HT-29 (cell line): ENCODE measurements around the gene GSS. TPM values are rescaled to one million over a fixed set of nuclear protein-coding genes. Genes with fewer than 3 reads are reported as not detected.

Source experiments
- DNase-seq: peaks from one replicate; pipeline ENCODE4 v3.0.0-alpha.2; 2015; ENCODE audit warnings: low spot score
- total RNA-seq: library from RNA; depleted of rRNA; stranded (reverse); fragments of >200 nt; shearing (Covaris generic); gene quantifications from 2 replicates; pipeline ENCODE4 v1.2.3, GENCODE V29; 2014; rRNA removed

GSS gene
- total RNA-seq: 80.8 and 88.6 TPM in 2 replicates

DNA sequence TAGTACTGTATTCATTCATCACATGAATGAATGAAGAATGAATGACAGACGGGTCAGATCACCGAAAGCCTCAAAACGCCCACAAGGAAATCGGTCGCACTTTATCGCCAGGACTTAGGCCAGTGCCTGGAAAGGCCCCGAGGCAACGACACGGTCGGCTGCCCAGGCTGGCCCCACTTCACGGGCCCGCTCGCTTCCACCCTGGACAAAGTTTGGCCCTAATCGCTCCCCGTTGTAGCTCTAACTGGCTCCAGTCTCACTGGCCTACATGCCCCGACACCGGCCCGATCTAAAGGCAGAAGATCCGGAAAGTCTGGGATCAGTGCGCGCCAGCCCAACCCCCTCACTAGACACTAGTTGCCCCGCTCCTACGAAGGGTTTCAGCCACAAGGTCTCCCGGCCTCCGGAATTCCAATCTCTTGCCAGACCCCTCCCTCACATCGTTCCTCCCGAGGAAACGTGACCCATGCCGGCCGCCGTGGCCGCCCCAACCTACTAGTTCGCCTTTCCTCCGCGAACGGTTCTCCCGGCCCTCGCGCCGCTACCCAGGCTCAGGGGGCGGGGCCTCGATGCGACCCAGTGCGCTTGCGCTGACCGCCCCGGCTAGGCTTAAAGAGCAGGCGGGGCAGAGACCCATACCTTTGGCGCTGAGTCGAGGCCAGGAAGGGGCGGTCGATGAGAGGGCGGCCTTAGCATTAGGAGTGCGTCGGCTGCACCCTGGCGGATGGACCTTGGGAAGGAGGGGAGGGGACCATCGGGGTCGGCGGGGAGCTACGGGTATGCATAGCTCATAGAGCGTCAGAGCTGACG lies at the start of gene GSS, which contains the start of gene MYH7B:
Gene GSS (minus strand): TSS at position 576 of the 810 bp plus-strand sequence. CDS start 3,954 bp downstream, outside the sequence.
Gene MYH7B (plus strand): TSS at position 638 of the 810 bp plus-strand sequence. CDS start 22,138 bp downstream, outside the sequence.
- DNase-seq: peak; percentile 99

GRCh38 chr20:35004749-35005462 lies 49.3 kb upstream of the GSS start:
- no peak for DNase-seq

- no peak for DNase-seq
These were observed 48.6 kb upstream of the GSS start for GRCh38 chr20:35004051-35004725.

GRCh38 chr20:35003211-35004031 lies 47.8 kb upstream of the GSS start:
- no peak for DNase-seq

GRCh38 chr20:35002426-35003210 lies 47.0 kb upstream of the GSS start:
- no peak for DNase-seq

DNA sequence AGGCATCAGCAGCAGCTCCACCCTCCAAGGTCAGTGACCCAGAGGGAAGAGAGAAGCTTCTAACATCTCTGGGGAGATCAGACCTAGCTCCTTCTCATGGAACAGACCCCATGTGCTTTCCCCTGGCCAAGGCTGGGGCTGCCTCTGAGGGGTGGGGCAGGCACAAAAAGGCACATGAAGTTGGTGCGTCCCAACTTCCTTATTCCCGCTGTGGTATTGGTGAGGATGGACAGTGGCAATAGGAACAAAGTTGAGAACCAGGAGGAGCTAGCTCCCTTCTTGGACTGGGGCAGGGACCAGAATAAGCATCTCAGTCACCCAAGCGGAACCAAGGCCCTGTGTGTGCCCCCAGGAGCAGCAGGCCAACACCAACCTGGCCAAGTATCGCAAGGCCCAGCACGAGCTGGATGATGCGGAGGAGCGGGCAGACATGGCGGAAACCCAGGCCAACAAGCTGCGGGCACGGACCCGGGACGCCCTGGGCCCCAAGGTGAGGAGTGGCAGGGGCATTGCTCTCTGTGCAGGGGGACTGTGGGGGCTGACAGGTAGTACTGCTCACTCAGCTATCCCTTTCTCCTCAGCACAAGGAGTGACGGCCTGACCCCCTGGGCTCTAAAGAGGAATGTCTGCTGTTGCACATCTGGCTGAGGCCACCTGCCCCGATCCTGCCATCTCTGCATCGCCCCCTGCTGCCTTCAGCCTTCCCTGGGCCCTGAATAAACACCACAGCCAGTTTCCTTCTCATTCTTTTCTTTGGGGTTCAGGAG lies 46.2 kb upstream of the GSS start:
- DNase-seq: no peak

- DNase-seq: no peak
These were observed 45.5 kb upstream of the GSS start for GRCh38 chr20:35000922-35001595.

DNA sequence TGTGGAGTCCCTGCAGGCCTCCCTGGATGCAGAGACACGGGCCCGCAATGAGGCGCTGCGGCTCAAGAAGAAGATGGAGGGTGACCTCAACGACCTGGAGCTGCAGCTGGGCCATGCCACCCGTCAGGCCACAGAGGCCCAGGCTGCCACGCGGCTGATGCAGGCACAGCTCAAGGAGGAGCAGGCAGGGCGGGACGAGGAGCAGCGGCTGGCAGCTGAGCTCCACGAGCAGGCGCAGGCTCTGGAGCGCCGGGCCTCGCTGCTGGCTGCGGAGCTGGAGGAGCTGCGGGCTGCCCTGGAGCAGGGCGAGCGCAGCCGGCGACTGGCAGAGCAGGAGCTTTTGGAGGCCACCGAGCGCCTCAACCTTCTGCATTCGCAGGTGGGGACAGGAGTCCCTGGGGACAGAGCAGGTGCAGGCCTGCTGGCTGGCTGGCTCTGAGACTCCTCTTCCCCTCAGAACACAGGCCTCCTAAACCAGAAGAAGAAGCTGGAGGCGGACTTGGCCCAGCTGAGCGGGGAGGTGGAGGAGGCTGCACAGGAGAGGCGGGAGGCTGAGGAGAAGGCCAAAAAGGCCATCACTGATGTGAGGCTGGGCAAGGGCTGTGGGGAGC lies 44.8 kb upstream of the GSS start:
- no peak for DNase-seq

GRCh38 chr20:34999782-35000181 lies 44.2 kb upstream of the GSS start:
- no peak for DNase-seq

DNA sequence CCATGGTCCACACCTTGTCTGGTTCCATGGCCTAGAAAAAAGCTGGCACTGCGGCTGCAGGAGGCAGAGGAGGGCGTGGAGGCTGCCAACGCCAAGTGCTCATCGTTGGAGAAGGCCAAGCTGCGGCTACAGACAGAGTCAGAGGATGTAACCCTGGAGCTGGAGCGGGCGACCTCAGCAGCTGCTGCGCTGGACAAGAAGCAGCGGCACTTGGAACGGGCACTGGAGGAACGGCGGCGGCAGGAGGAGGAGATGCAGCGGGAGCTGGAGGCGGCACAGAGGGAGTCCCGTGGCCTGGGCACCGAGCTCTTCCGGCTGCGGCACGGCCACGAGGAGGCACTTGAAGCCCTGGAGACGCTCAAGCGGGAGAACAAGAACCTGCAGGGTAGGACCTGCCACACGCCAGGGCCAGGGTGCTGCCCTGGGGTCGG lies 43.4 kb upstream of the GSS start:
- DNase-seq: no peak

GRCh38 chr20:34998331-34998950 lies 42.8 kb upstream of the GSS start:
- no peak for DNase-seq

DNA sequence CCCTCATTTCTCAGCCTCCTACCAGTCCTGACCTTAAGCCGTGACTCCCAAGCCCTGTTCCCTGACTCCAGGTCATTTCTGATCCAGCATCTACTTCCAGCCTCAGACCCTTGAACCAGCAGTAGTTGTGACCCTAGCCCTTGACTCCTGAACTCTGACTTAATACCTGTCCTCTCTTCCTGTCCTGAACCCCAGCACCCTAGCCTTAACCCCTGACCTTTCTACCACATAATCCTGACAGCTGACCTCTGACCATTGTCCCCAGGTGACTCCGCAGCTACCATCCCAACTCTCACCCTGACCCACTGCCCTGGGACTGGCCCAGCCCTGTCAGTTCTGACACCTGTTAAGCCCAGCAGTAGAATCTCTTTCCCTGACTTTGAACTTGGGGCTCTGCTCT lies 42.2 kb upstream of the GSS start:
- DNase-seq: no peak

DNA sequence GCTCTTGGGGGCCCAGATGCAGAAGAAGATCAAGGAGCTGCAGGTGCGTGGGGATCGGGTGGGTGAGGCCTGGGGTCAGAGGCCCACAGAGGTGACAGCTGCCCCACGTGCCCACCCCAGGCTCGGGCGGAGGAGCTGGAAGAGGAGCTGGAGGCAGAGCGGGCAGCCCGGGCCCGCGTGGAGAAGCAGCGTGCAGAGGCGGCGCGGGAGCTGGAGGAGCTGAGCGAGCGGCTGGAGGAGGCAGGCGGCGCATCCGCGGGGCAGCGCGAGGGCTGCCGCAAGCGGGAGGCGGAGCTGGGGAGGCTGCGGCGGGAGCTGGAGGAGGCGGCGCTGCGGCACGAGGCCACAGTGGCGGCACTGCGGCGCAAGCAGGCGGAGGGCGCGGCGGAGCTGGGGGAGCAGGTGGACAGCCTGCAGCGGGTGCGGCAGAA lies 41.5 kb upstream of the GSS start:
- DNase-seq: peak; percentile 75

- DNase-seq: no peak
These were observed 40.8 kb upstream of the GSS start for GRCh38 chr20:34996243-34997028.

- no peak for DNase-seq
These were observed 40.1 kb upstream of the GSS start for GRCh38 chr20:34995696-34996095.

DNA sequence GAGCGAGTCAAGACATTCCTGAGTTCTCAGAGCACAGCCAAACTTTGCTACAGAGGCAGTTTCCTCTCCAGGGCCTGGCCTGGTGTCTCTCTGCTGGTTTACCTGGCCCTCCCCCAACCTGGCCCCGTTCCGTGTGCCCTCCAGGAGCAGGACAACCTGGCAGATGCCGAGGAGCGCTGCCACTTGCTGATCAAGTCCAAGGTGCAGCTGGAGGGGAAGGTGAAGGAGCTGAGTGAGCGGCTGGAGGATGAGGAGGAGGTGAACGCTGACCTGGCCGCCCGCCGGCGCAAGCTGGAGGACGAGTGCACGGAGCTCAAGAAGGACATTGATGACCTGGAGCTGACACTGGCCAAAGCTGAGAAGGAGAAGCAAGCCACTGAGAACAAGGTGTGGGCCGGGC lies 39.6 kb upstream of the GSS start:
- no peak for DNase-seq

DNA sequence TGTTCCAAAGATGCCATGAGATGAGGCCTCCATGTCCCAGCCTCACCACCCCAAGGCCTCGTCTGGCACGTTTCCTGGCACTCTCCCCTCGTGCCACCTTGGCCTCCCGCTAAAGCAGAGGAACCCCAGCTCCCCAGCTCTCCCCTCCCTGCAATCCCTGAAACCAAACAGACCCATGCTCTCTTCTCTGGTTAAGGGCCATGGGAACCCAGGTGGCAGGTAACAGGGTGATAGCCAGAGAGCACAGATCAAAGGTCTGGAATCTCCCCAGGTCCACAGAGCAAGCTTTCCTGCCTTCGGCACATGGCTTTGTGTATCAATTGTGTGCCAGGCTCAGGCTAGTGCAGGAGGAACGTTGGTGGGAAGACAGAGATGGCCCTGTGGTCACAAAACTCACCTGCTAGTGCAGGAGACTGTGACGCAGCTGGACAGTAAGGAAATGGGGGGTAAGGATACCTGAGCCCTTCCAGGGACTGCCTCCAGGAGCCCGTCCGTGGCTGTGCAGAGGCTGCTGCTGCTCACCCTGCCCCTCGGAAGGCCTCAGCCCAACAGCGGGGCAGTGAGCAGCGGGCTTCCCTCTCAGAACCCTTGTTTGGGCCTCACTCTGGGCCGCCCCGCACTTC lies 39.0 kb upstream of the GSS start:
- DNase-seq: no peak
